GM13976 (cell line): ENCODE measurements around the gene SETDB2.

ENCODE experiments used
- DNase-seq: peaks from one replicate; pipeline ENCODE4 v3.0.0; 2012; ENCODE audit warnings: low spot score
- CTCF ChIP-seq: IDR thresholded peaks from 2 replicates; pipeline ENCODE4 v1.5.1; 2012; ENCODE audit warnings: borderline replicate concordance, mild to moderate bottlenecking; ENCODE audit not compliant: insufficient read depth; ENCODE audit errors: extremely low read depth, missing control alignments, control extremely low read depth
- in situ Hi-C: fragments of 300-500 bp; cut with MboI; formaldehyde crosslinking; loops from one replicate; pipeline ENCODE4 v1.12.0; 2022; ENCODE audit warnings: low sequenced_read_pairs, mixed read lengths, inconsistent platforms; ENCODE audit not compliant: unreplicated experiment

SETDB2 gene

DNA sequence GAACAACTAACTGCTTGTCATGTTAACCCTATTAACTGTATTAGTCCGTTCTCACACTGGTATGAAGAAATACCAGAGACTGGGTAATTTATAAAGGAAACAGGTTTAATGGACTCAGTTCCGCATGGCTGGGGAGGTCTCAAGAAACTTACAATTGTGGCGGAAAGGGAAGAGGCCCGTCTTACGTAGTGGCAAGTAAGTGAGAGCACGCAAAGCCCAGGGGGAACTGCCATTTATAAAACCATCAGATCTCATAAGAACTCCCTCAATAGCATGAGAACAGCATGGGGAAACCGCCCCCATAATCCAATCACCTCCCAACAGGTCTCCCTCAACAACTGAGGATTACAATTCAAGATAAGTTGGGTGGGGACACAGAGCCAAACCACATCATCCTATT lies 86.4 kb downstream of the SETDB2 start:
- DNase-seq = no peak
- in situ Hi-C loops = no loop called here
- no peak for TF ChIP-seq CTCF

- in situ Hi-C loops = no loop called here
- no peak for DNase-seq
- TF ChIP-seq CTCF = no peak
Measured at GRCh38 chr13:49532593-49532992, 88.5 kb downstream of the SETDB2 start.

GRCh38 chr13:49533011-49533410 lies 88.9 kb downstream of the SETDB2 start:
- in situ Hi-C loops = no loop called here
- TF ChIP-seq CTCF = no peak
- no peak for DNase-seq

DNA sequence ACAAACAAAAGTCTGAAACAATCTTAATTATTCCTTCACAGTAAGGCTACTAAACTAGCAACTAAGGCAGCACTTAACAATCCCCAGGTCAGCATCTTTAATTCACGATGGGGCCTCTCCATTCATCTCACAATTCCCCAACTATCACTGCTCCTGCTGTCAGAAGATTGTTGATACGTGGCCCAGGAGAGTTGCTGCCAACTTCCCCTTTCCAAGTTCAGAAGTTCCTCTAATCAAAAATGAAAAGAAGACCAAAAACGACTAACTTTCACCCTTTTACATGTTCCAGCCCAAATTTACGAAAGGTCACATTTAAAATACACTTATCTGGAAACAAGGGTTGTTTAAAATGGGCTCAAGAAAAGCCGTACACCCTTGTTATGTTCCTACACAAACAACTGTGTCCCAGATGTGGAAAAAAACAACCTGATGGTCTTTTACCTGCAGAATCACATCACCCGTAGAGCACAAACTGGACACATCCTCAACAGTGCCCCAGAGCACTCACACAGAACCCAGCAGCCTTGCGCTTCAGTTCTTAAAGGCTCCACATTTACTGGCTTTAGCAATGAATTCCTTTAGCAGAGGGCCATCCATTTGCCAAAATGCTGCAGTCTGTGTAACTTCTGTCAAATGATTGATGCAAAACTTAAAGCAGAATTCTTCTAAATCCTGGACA lies 89.7 kb downstream of the SETDB2 start:
- no peak for TF ChIP-seq CTCF
- in situ Hi-C loops = no loop called here
- DNase-seq = no peak

GRCh38 chr13:49536144-49536873 lies 92.2 kb downstream of the SETDB2 start:
- in situ Hi-C loops = no loop called here
- TF ChIP-seq CTCF = no peak
- DNase-seq = no peak

GRCh38 chr13:49538404-49538803 lies 94.3 kb downstream of the SETDB2 start:
- TF ChIP-seq CTCF = no peak
- in situ Hi-C loops = no loop called here
- DNase-seq = no peak
